Nephron progenitor cell (in vitro differentiated cells): ENCODE data around the gene CDH4.

ENCODE experiments used
- DNase-seq: peaks from one replicate; pipeline ENCODE4 v3.0.0; 2021
- H3K27ac Mint-ChIP-seq: 2 replicates; pipeline ENCODE4 v1.8.0; 2021; ENCODE audit warnings: mild to moderate bottlenecking, moderate library complexity, mixed read lengths
- H3K27me3 Mint-ChIP-seq: 2 replicates; pipeline ENCODE4 v1.8.0; 2021; ENCODE audit warnings: mild to moderate bottlenecking, low read depth, mixed read lengths; ENCODE audit not compliant: poor library complexity
- H3K36me3 Mint-ChIP-seq: 2 replicates; pipeline ENCODE4 v1.8.0; 2021; ENCODE audit warnings: low read depth, mixed read lengths
- H3K4me1 Mint-ChIP-seq: 2 replicates; pipeline ENCODE4 v1.8.0; 2021; ENCODE audit warnings: mixed read lengths
- H3K4me3 Mint-ChIP-seq: 2 replicates; pipeline ENCODE4 v1.8.0; 2021; ENCODE audit warnings: mild to moderate bottlenecking, moderate library complexity, mixed read lengths
- H3K9me3 Mint-ChIP-seq: 2 replicates; pipeline ENCODE4 v1.8.0; 2021; ENCODE audit warnings: mild to moderate bottlenecking, moderate library complexity, mixed read lengths
- TF ChIP-seq, protein P1 (sequence below): fragments of 200-600 bp; sonication (generic); IDR thresholded peaks from 2 replicates; pipeline ENCODE4 v1.5.0; 2021; ENCODE audit warnings: antibody characterized with exemption

CDH4 gene

GRCh38 chr20:61596687-61597330 lies 344.7 kb downstream of the CDH4 start:
- H3K27me3 Mint-ChIP-seq: peaks cover 10% of the 10 kb centered on the region
- H3K27ac Mint-ChIP-seq: no peak overlapping the region
- peaks cover 12% of the 10 kb centered on the region for H3K36me3 Mint-ChIP-seq

GRCh38 chr20:61597996-61598395 lies 345.9 kb downstream of the CDH4 start:
- no peak for DNase-seq

More at GRCh38 chr20:61596687-61597330, 344.7 kb downstream of the CDH4 start:
- TF ChIP-seq, protein P1, sequence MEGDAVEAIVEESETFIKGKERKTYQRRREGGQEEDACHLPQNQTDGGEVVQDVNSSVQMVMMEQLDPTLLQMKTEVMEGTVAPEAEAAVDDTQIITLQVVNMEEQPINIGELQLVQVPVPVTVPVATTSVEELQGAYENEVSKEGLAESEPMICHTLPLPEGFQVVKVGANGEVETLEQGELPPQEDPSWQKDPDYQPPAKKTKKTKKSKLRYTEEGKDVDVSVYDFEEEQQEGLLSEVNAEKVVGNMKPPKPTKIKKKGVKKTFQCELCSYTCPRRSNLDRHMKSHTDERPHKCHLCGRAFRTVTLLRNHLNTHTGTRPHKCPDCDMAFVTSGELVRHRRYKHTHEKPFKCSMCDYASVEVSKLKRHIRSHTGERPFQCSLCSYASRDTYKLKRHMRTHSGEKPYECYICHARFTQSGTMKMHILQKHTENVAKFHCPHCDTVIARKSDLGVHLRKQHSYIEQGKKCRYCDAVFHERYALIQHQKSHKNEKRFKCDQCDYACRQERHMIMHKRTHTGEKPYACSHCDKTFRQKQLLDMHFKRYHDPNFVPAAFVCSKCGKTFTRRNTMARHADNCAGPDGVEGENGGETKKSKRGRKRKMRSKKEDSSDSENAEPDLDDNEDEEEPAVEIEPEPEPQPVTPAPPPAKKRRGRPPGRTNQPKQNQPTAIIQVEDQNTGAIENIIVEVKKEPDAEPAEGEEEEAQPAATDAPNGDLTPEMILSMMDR: no peak
- peaks cover 13% of the 10 kb centered on the region for H3K4me1 Mint-ChIP-seq
- H3K9me3 Mint-ChIP-seq: peaks cover 47% of the 10 kb centered on the region
- no peak overlapping the region for H3K4me3 Mint-ChIP-seq
- no peak for DNase-seq

GRCh38 chr20:61598586-61598985 lies 346.5 kb downstream of the CDH4 start:
- TF ChIP-seq, protein P1: no peak
- Mint-ChIP-seq H3K4me3 (no peak overlapping the region), H3K36me3 (no peaks in the 10 kb centered on the region), H3K27me3 (peaks cover 10% of the 10 kb centered on the region), H3K4me1 (peaks cover 13% of the 10 kb centered on the region), H3K9me3 (peaks cover 38% of the 10 kb centered on the region), H3K27ac (no peak overlapping the region)
- DNase-seq: no peak

More at GRCh38 chr20:61597996-61598395, 345.9 kb downstream of the CDH4 start:
- Mint-ChIP-seq H3K36me3 (peaks cover 4% of the 10 kb centered on the region), H3K4me3 (no peak overlapping the region), H3K9me3 (peaks cover 41% of the 10 kb centered on the region), H3K4me1 (peaks cover 13% of the 10 kb centered on the region), H3K27ac (no peak overlapping the region), H3K27me3 (peaks cover 10% of the 10 kb centered on the region)
- TF ChIP-seq, protein P1: no peak

DNA sequence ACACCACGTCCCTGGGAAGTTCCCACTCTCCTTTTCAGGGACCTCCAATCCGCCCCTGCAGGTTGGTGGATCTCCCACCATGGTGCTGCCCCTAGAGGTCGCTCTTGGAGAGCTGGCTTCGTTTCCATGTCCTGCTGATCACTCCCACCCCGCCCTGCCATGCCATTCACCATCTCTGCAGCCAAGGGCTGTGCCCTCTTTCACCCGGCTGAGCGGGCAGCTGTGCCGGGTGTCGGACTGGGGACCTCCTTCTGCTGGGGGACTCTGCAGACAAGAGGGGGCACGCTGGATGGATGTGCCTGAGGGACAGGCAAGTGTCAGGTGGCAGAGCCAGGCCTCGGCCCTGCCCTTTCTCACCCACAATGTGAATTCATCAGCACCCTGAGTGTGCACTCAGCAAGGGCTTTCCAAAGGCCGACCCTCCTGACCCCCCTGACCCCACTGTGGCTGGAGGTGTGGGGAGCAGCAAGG lies 347.0 kb downstream of the CDH4 start:
- Mint-ChIP-seq H3K36me3 (no peaks in the 10 kb centered on the region), H3K4me3 (no peak overlapping the region), H3K27me3 (peaks cover 10% of the 10 kb centered on the region), H3K9me3 (peaks cover 40% of the 10 kb centered on the region), H3K4me1 (peaks cover 13% of the 10 kb centered on the region), H3K27ac (no peak overlapping the region)
- DNase-seq: no peak
- TF ChIP-seq, protein P1: peak; percentile 12

- Mint-ChIP-seq H3K4me3 (no peak overlapping the region), H3K27ac (no peak overlapping the region), H3K4me1 (peaks cover 13% of the 10 kb centered on the region), H3K9me3 (peaks cover 42% of the 10 kb centered on the region), H3K27me3 (peaks cover 8% of the 10 kb centered on the region), H3K36me3 (no peaks in the 10 kb centered on the region)
- TF ChIP-seq, protein P1: no peak
- peak; percentile 23 for DNase-seq
Observed at GRCh38 chr20:61599541-61599992, 347.5 kb downstream of the CDH4 start.

- no peak overlapping the region for H3K27ac Mint-ChIP-seq
- peaks cover 13% of the 10 kb centered on the region for H3K4me1 Mint-ChIP-seq
- no peak overlapping the region for H3K4me3 Mint-ChIP-seq
- TF ChIP-seq, protein P1: no peak
- DNase-seq: no peak
- no peaks in the 10 kb centered on the region for H3K36me3 Mint-ChIP-seq
- H3K27me3 Mint-ChIP-seq: peaks cover 7% of the 10 kb centered on the region
- peaks cover 39% of the 10 kb centered on the region for H3K9me3 Mint-ChIP-seq
Observed at GRCh38 chr20:61600016-61600415, 348.0 kb downstream of the CDH4 start.
